NCI-H1417 (cell line): ENCODE results near the gene ESPNL.
A peak's percentile ranks its signal among the peaks of the same experiment; 100 is the strongest.
"Not testable (repeated sequence)": the region's sequence is repeated elsewhere in the genome, so short reads cannot be mapped to it uniquely, and the experiment has no call there.

Experiments
- DNase-seq, 3 experiments: peaks; one replicate each; lab custom pipeline; 2025; lab: John Stamatoyannopoulos, UW

ESPNL gene

GRCh38 chr2:238169048-238169707, 69.0 kb downstream of the ESPNL start:
- no peak for DNase-seq

- no peak for DNase-seq
Measured at GRCh38 chr2:238169708-238170251, 69.6 kb downstream of the ESPNL start.

GRCh38 chr2:238170386-238171071, 70.4 kb downstream of the ESPNL start:
- DNase-seq, result no peak

GRCh38 chr2:238171072-238171431, 70.9 kb downstream of the ESPNL start:
- DNase-seq, result not testable (repeated sequence)

- no peak for DNase-seq
Measured at GRCh38 chr2:238171575-238172187, 71.5 kb downstream of the ESPNL start.

- DNase-seq, result no peak
Measured at GRCh38 chr2:238172439-238172838, 72.3 kb downstream of the ESPNL start.

- no peak for DNase-seq
Measured at GRCh38 chr2:238173692-238174091, 73.6 kb downstream of the ESPNL start.

- DNase-seq, result peak in 1 of 3 experiments; percentile 39
Measured at GRCh38 chr2:238174291-238174690, 74.2 kb downstream of the ESPNL start.

GRCh38 chr2:238174701-238175100, 74.6 kb downstream of the ESPNL start:
- DNase-seq, result peak; percentile 7 to 69 (median 56)

- DNase-seq, result no peak
Measured at GRCh38 chr2:238176613-238177012, 76.5 kb downstream of the ESPNL start.

- no peak for DNase-seq
Measured at GRCh38 chr2:238180554-238180953, 80.4 kb downstream of the ESPNL start.

- peak in 1 of 3 experiments; percentile 4 for DNase-seq
Measured at GRCh38 chr2:238182362-238182761, 82.2 kb downstream of the ESPNL start.
